HG03025 (cell line): ENCODE results near the gene FAM237A.

Experiments
- ATAC-seq: cut with Tn5 transposase; IDR thresholded peaks from one replicate; pipeline ENCODE4 v1.9.1; 2021; ENCODE audit warnings: mild to moderate bottlenecking, moderate library complexity; ENCODE audit not compliant: unreplicated experiment, low FRiP score

FAM237A gene

GRCh38 chr2:206642075-206643025 is at the start of gene FAM237A:
TSS of gene FAM237A (plus strand) at chr2:206642487. CDS start at chr2:206644237, 1,750 bp downstream.
- ATAC-seq = no peak

- no peak for ATAC-seq
Observed at GRCh38 chr2:206597717-206598218, 44.5 kb upstream of the FAM237A start.

GRCh38 chr2:206603243-206603642 is 39.0 kb upstream of the FAM237A start:
- no peak for ATAC-seq

- no peak for ATAC-seq
Observed at GRCh38 chr2:206610451-206610850, 31.8 kb upstream of the FAM237A start.

- ATAC-seq = no peak
Observed at GRCh38 chr2:206611191-206611590, 31.1 kb upstream of the FAM237A start.

- ATAC-seq = no peak
Observed at GRCh38 chr2:206611736-206612135, 30.6 kb upstream of the FAM237A start.

- no peak for ATAC-seq
Observed at GRCh38 chr2:206614811-206615210, 27.5 kb upstream of the FAM237A start.

- no peak for ATAC-seq
Observed at GRCh38 chr2:206615417-206616089, 26.7 kb upstream of the FAM237A start.

- ATAC-seq = no peak
Observed at GRCh38 chr2:206616151-206616550, 26.1 kb upstream of the FAM237A start.

GRCh38 chr2:206619011-206619410 is 23.3 kb upstream of the FAM237A start:
- ATAC-seq = no peak

GRCh38 chr2:206626108-206626507 is 16.2 kb upstream of the FAM237A start:
- ATAC-seq = no peak

GRCh38 chr2:206627632-206628031 is 14.7 kb upstream of the FAM237A start:
- ATAC-seq = no peak

GRCh38 chr2:206631340-206631739 is 10.9 kb upstream of the FAM237A start:
- no peak for ATAC-seq

- ATAC-seq = no peak
Observed at GRCh38 chr2:206635015-206635414, 7.3 kb upstream of the FAM237A start.

- no peak for ATAC-seq
Observed at GRCh38 chr2:206639636-206640035, 2.7 kb upstream of the FAM237A start.

- no peak for ATAC-seq
Observed at GRCh38 chr2:206641226-206641625, 1.1 kb upstream of the FAM237A start.

- ATAC-seq = no peak
Observed at GRCh38 chr2:206647985-206648384, 5.7 kb downstream of the FAM237A start.

- no peak for ATAC-seq
Observed at GRCh38 chr2:206657087-206657486, 14.8 kb downstream of the FAM237A start.

- ATAC-seq = no peak
Observed at GRCh38 chr2:206665251-206665650, 23.0 kb downstream of the FAM237A start.

- no peak for ATAC-seq
Observed at GRCh38 chr2:206670531-206671319, 28.4 kb downstream of the FAM237A start.

- ATAC-seq = no peak
Observed at GRCh38 chr2:206683546-206683945, 41.3 kb downstream of the FAM237A start.
